Brain microvascular endothelial cell (primary cell): ENCODE results near the gene FANCD2.

Source experiments
- DNase-seq: peaks from one replicate; pipeline ENCODE4 v3.0.0-alpha.2; 2020
- H3K27ac ChIP-seq: fragments of 250-450 bp; sonication (Bioruptor Pico); 2 replicates; pipeline ENCODE4 v1.5.1; 2020; ENCODE audit warnings: mild to moderate bottlenecking, moderate library complexity
- H3K27me3 ChIP-seq: fragments of 250-450 bp; sonication (Bioruptor Pico); replicated peaks from 2 replicates; pipeline ENCODE4 v1.5.1; 2020; ENCODE audit warnings: mild to moderate bottlenecking
- H3K36me3 ChIP-seq: fragments of 250-450 bp; sonication (Bioruptor Pico); replicated peaks from 2 replicates; pipeline ENCODE4 v1.5.1; 2020; ENCODE audit warnings: mild to moderate bottlenecking
- H3K4me3 ChIP-seq: 2 replicates; pipeline ENCODE4 v1.5.1; 2011; ENCODE audit warnings: low read depth, mild to moderate bottlenecking, control low read depth, low read length, moderate library complexity
- in situ Hi-C: cut with HindIII; loops from 2 replicates; pipeline ENCODE4 v1.10.0; 2017; ENCODE audit warnings: low sequenced_read_pairs, low pct_ligation_motif_present
- TF ChIP-seq, protein P1 (sequence below): IDR thresholded peaks from 2 replicates; pipeline ENCODE4 v1.5.1; 2011; ENCODE audit warnings: low read depth, mild to moderate bottlenecking, moderate library complexity, low read length, control low read depth, inconsistent platforms; ENCODE audit errors: missing control alignments

Gene FANCD2

DNA sequence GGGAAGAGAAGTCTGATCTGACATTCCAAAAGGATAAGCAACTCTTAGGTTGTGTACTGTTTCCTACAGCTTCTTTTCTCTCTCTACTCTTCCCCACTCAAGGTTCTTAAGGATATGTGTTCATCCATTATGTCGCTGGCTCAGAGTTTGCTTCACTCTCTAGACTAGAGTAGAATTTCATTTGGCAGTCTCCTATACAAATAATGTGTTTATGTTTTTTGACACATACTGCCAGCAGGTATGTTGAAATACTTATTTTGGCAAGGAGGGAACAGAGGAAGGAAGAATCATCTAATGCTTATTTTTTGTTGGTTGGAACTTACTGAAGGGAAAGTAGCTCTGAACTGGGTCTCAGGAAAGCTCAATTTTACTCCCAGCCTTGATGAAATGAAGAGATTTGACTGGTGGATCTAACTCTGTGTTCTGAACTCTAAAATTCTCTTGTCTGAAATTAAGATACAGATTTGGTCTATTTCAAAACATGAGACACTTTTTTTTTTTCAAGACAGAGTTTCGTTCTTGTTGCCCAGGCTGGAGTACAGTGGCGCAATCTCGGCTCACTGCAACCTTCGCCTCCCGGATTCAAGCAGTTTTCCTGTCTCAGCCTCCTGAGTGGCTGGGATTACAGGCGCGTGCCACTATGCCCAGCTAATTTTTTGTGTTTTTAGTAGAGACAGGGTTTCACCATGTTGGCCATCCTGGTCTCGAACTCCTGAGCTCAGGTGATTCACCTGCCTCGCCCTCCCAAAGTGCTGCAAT, 32.0 kb upstream of the FANCD2 start:
- TF ChIP-seq, protein P1, sequence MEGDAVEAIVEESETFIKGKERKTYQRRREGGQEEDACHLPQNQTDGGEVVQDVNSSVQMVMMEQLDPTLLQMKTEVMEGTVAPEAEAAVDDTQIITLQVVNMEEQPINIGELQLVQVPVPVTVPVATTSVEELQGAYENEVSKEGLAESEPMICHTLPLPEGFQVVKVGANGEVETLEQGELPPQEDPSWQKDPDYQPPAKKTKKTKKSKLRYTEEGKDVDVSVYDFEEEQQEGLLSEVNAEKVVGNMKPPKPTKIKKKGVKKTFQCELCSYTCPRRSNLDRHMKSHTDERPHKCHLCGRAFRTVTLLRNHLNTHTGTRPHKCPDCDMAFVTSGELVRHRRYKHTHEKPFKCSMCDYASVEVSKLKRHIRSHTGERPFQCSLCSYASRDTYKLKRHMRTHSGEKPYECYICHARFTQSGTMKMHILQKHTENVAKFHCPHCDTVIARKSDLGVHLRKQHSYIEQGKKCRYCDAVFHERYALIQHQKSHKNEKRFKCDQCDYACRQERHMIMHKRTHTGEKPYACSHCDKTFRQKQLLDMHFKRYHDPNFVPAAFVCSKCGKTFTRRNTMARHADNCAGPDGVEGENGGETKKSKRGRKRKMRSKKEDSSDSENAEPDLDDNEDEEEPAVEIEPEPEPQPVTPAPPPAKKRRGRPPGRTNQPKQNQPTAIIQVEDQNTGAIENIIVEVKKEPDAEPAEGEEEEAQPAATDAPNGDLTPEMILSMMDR: no peak
- Histone ChIP-seq H3K36me3 (peaks cover 2% of the 10 kb centered on the region), H3K4me3 (no peak overlapping the region), H3K27ac (no peak overlapping the region), H3K27me3 (no peaks in the 10 kb centered on the region)
- no peak for DNase-seq
- in situ Hi-C loops: no loop called here

DNA sequence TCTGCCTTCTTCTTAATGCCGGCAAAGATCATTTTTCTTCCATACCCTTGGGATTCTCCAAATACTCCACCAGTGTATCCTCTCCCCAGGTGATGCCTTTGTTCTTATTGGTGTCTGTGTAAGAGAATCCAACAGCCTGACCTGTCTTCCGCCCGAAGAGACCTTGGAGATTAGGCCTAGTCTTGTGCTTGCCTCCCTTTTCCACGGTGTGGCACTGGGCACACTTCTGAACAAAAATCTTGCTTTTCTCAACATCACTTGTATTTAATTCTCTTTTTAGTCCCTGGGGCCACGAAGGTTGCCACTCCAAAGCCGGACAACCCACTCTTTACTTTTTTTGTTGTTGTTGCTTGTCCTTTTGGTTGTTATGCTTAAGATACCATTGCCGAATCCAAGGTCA, 25.6 kb upstream of the FANCD2 start:
- TF ChIP-seq, protein P1: no peak
- no peak overlapping the region for H3K27ac ChIP-seq
- in situ Hi-C loops: no loop called here
- peaks cover 2% of the 10 kb centered on the region for H3K36me3 ChIP-seq
- H3K4me3 ChIP-seq: no peak overlapping the region
- no peaks in the 10 kb centered on the region for H3K27me3 ChIP-seq
- no peak for DNase-seq

- Histone ChIP-seq H3K27me3 (no peaks in the 10 kb centered on the region), H3K27ac (no peak overlapping the region), H3K36me3 (peaks cover 2% of the 10 kb centered on the region), H3K4me3 (no peak overlapping the region)
- DNase-seq: no peak
- in situ Hi-C loops: no loop called here
- TF ChIP-seq, protein P1: no peak
Observed at GRCh38 chr3:10002951-10003350, 23.3 kb upstream of the FANCD2 start.

DNA sequence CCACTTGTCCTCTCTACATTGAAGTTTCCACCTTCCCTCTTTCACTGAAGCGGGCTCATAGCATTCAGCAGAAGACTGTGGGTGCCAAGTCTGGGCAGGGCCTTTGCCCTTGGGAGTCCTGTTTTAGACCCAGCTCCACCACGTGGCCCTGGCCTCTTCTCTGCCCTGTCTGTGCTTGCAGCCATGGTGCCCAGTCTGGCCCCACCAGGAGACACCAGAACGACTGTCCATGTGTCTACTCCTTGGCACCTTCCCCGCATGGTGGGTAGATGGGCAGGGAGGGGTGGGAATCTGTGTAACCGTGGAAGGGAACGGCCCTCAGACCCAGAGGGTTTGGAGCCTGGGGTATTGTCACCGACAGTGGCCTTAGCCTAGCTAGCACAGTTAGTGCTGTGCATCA, 21.7 kb upstream of the FANCD2 start:
- TF ChIP-seq, protein P1: no peak
- no peaks in the 10 kb centered on the region for H3K27me3 ChIP-seq
- H3K4me3 ChIP-seq: no peak overlapping the region
- no peak overlapping the region for H3K27ac ChIP-seq
- in situ Hi-C loops: no loop called here
- no peaks in the 10 kb centered on the region for H3K36me3 ChIP-seq
- no peak for DNase-seq

- Histone ChIP-seq H3K4me3 (no peak overlapping the region), H3K27ac (no peak overlapping the region), H3K27me3 (no peaks in the 10 kb centered on the region), H3K36me3 (no peaks in the 10 kb centered on the region)
- peak; percentile 9 for DNase-seq
- TF ChIP-seq, protein P1: no peak
- in situ Hi-C loops: no loop called here
Observed at GRCh38 chr3:10004960-10005564, 21.2 kb upstream of the FANCD2 start.
